Heart left ventricle (tissue), 16 donors: ENCODE data around the gene CCDC30. TPM values are rescaled to one million over a fixed set of nuclear protein-coding genes. Genes with fewer than 3 reads are reported as not detected.
A peak's percentile ranks its signal among the peaks of the same experiment; 100 is the strongest.

Experiments
- ATAC-seq, 4 donors: fragments of 200-7000 bp; cut with Tn5 transposase; one replicate each; pipeline ENCODE4 v1.9.1; 2020 to 2022; ENCODE audit warnings: moderate library complexity in 4 of 4, mild to moderate bottlenecking in 3 of 4, moderate number of reproducible peaks in 1 of 4
- DNase-seq, 5 donors: peaks; one replicate each; pipeline ENCODE4 v3.0.0-alpha.2; 2020
- H3K27ac ChIP-seq, 12 donors: fragments of 200-600 bp; sonication (generic) in 4 of 12; one replicate each; pipeline versions ENCODE4 v1.5.0 to v1.8.0; 2016 to 2022; ENCODE audit warnings: mild to moderate bottlenecking in 2 of 12
- H3K27me3 ChIP-seq, 9 donors: fragments of 200-600 bp; sonication (generic) in 2 of 9; one replicate each; pipeline versions ENCODE4 v1.5.1 to v1.8.0; 2016 to 2022; ENCODE audit warnings: mild to moderate bottlenecking in 3 of 9
- H3K36me3 ChIP-seq, 9 donors: fragments of 200-600 bp; sonication (generic) in 2 of 9; one replicate each; pipeline versions ENCODE4 v1.5.0 to v1.8.0; 2018 to 2022; ENCODE audit warnings: mild to moderate bottlenecking in 2 of 9
- H3K4me1 ChIP-seq, 12 donors: fragments of 200-600 bp; sonication (generic) in 4 of 12; one replicate each; pipeline versions ENCODE4 v1.5.0 to v1.8.0; 2016 to 2022; ENCODE audit warnings: mild to moderate bottlenecking in 3 of 12
- H3K4me3 ChIP-seq, 12 donors: fragments of 200-600 bp; sonication (generic) in 4 of 12; one replicate each; pipeline versions ENCODE4 v1.5.0 to v1.8.0; 2017 to 2022; ENCODE audit warnings: mild to moderate bottlenecking in 9 of 12, moderate library complexity in 4 of 12
- H3K9me3 ChIP-seq, 12 donors: fragments of 200-600 bp; sonication (generic) in 4 of 12; one replicate each; pipeline versions ENCODE4 v1.5.0 to v1.8.0; 2016 to 2022; ENCODE audit warnings: mild to moderate bottlenecking in 1 of 12
- POLR2A ChIP-seq, 2 donors: fragments of 450-650 bp; IDR thresholded peaks; one replicate each; pipeline ENCODE4 v1.6.1; 2017; ENCODE audit warnings: antibody characterized with exemption in 2 of 2, mild to moderate bottlenecking in 2 of 2, moderate library complexity in 2 of 2
- WGBS, 4 donors: extraction: QIAGEN DNeasy Blood & Tissue Kit in 2 of 4; methylation state at CpG; one replicate each; pipeline versions ENCODE4 v1.1.5 to v1.1.7; 2013 to 2018; 5-methylcytosine and 5-hydroxymethylcytosine counted together
- intact Hi-C, 10 donors: fragments of 100-400 bp; cut with DNase I; formaldehyde crosslinking; loops; one replicate each; pipeline versions ENCODE4 v1.11.1 to v1.14.2; 2022
- polyA plus RNA-seq, 2 donors: library from polyadenylated mRNA; stranded (reverse); fragments of 200-250 nt; gene quantifications; one replicate each; pipeline ENCODE4 v1.2.3, GENCODE V29; 2013
- total RNA-seq, 9 donors: library from RNA; depleted of rRNA in 2 of 9; stranded (reverse); fragments of >200 nt in 2 of 9; fragmentation: NEBNext Ultra II Directional in 3 of 9; extraction: Animal tissue kit (Norgen Biotek cat#: 25700) in 3 of 9; gene quantifications; one replicate each; pipeline versions ENCODE4 v1.1.0 to v1.2.4, GENCODE V29; 2016 to 2023
- TF ChIP-seq, protein P1 (sequence below), 12 donors: fragments of 200-600 bp; sonication (generic) in 4 of 12; IDR thresholded peaks; one replicate each; pipeline versions ENCODE4 v1.5.0 to v1.8.0; 2018 to 2022; ENCODE audit warnings: antibody characterized with exemption in 12 of 12, mild to moderate bottlenecking in 5 of 12
- donor health status: ischemic (EF 13 %, LVEDD 7.1; RV severe dilation, severe dysfunction).
- donor health status: healthy with polysubstance abuse.
- donor health status: DM: no; HTN: yes; CAD: no.
- donor health status: DM: no; HTN: no; CAD: no.
- donor health status: ischemic (EF 25% LVEDD 6.9; RV normal size, moderate dysfunction).
- donor health status: ischemic (EF 25% LVEDD 5.7; RV mildly dilated, moderate dysfunction).
- donor health status: healthy.
- donor health status: DM: yes; HTN: yes; CAD: no.
- donor health status: ischemic (EF 35%, LVEDD 5.7; RV mildly dilated, moderate dysfunction).
- donor health status: nonischemic (EF 11% LVEDD 7.7; RV severe dilation, severe dysfunction).
- donor health status: DM: yes; HTN: yes; CAD: no.
- donor health status: PGD.
- donor health status: ischemic (EF 29% LVEDD 5.4; RV normal size, mild dysfunction).
- donor health status: nonischemic (EF 23%, LVEDD 6.1; RV moderate dilation, normal function).

Gene CCDC30
- total and polyA plus RNA-seq, 11 donors, result 0.24 to 3.8 (median 1.6) TPM

DNA sequence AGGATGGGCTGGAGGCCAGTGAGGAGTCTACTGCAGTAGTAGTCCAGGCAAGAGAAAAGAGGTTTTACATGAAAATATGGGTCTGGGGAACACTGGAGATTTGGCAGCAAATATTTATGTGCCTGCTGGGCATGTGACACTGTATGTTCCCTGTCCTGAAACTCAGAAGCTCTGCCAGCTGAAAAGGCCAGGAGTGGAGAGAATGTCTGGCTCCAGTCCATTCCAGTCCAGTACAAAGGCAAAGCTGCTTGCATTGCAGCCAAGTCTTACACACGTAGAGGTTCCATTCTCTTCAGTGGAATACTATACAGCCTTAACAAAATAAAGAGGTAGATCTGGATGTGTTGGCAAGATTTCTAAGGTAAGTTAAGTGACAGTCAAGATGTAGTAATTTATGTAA, 211.6 kb downstream of the CCDC30 start:
- Histone ChIP-seq H3K27ac (peak overlapping the region; percentile 34 to 86 (median 70)), H3K4me3 (no peak overlapping the region), H3K4me1 (peaks cover 0 to 22% (median 3%) of the 10 kb centered on the region in 12 donors), H3K9me3 (no peaks in the 10 kb centered on the region), H3K27me3 (no peaks in the 10 kb centered on the region), H3K36me3 (peaks cover 0 to 50% (median 22%) of the 10 kb centered on the region in 9 donors)
- DNase-seq, result peak in 4 of 5 donors; percentile 56 to 69 (median 62)
- ATAC-seq, result peak; percentile 80 to 95 (median 89)
- intact Hi-C loops, result loop anchor here in 1 of 10 donors (10.0 kb wide), 1 partner anchor 90 kb away; the partner anchor contains the start of genes C1orf50 and P3H1
- TF ChIP-seq, protein P1, sequence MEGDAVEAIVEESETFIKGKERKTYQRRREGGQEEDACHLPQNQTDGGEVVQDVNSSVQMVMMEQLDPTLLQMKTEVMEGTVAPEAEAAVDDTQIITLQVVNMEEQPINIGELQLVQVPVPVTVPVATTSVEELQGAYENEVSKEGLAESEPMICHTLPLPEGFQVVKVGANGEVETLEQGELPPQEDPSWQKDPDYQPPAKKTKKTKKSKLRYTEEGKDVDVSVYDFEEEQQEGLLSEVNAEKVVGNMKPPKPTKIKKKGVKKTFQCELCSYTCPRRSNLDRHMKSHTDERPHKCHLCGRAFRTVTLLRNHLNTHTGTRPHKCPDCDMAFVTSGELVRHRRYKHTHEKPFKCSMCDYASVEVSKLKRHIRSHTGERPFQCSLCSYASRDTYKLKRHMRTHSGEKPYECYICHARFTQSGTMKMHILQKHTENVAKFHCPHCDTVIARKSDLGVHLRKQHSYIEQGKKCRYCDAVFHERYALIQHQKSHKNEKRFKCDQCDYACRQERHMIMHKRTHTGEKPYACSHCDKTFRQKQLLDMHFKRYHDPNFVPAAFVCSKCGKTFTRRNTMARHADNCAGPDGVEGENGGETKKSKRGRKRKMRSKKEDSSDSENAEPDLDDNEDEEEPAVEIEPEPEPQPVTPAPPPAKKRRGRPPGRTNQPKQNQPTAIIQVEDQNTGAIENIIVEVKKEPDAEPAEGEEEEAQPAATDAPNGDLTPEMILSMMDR (IDR thresholded peaks at IDR 0.05), result no peak
- no peak for TF ChIP-seq POLR2A (IDR thresholded peaks at IDR 0.05)
- 24 to 38% (median 33%) methylated on average over 1 of the region's 1 CpG for WGBS, 4 donors

DNA sequence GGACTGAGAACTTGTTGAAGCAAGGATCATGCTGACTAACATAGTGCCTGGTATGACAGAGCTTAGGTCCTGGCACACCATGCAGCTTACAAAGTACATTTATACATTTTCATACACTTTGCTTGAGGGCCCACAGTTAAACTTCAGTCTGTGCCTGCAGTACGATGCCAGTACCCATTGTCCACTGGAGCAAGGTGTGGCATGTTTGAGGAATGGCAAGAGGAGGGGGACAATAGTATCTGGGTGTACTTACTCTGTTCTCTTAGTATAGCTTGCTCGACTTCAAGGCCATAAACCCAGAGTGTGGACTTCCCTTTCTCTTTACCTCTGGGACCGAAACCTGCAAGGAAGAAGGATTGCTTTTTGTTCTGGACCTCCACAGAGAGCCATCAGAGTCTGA, 212.4 kb downstream of the CCDC30 start:
- intact Hi-C loops, result loop anchor here in 1 of 10 donors (10.0 kb wide), 1 partner anchor 89 kb away; the partner anchor contains the start of genes C1orf50 and P3H1
- ATAC-seq (no peak), DNase-seq (no peak)

DNA sequence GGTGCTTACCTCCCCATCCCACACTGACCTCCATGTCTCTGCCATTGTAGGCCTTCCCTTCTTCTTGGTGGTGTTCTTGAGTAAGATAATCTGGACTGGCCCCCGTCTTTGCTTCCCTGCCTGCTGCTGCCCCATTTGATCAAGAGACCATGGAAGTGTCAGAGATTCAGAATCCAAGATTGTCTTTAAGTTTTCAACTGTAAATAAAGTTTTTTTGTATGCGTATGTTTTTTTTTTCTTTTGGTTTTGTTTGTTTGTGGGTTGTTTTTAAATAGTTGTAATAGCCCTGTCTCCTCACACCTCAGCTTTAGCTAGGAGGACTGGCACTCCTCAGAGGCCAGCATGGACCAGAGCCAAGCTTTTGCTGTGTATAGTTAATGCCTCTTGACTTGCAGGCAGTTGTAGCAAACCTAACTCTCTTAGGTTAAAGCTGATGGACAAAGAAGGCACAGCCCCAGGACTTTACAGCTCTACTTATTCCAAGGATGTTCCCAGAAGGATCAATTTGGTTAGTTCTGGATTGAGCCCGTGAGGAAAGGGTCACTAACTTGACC, 213.5 kb downstream of the CCDC30 start:
- DNase-seq (peak in 3 of 5 donors; percentile 22 to 76 (median 59)), ATAC-seq (no peak)
- Histone ChIP-seq H3K27me3 (no peaks in the 10 kb centered on the region), H3K9me3 (no peaks in the 10 kb centered on the region), H3K4me3 (no peak overlapping the region), H3K4me1 (peaks cover 2 to 39% (median 14%) of the 10 kb centered on the region in 12 donors), H3K27ac (peak overlapping the region in 1 of 12 donors; percentile 8), H3K36me3 (peaks cover 0 to 31% (median 6%) of the 10 kb centered on the region in 9 donors)
- 72 to 77% (median 75%) methylated on average over 3 of the region's 3 CpGs for WGBS, 4 donors
- intact Hi-C loops, result loop anchor here in 1 of 10 donors (10.0 kb wide), 1 partner anchor 88 kb away; the partner anchor contains the start of genes C1orf50 and P3H1
- TF ChIP-seq, protein P1 (IDR thresholded peaks at IDR 0.05), result no peak
- no peak for TF ChIP-seq POLR2A (IDR thresholded peaks at IDR 0.05)

More for the DNA sequence above, 212.4 kb downstream of the CCDC30 start:
- WGBS, 4 donors, result 91 to 94% (median 92%) methylated on average over 3 of the region's 3 CpGs
- H3K27ac ChIP-seq, result peak overlapping the region in 1 of 12 donors; percentile 70
- no peak overlapping the region for H3K4me3 ChIP-seq
- TF ChIP-seq, protein P1 (IDR thresholded peaks at IDR 0.05), result no peak
- TF ChIP-seq POLR2A (IDR thresholded peaks at IDR 0.05), result no peak
- no peaks in the 10 kb centered on the region for H3K9me3 ChIP-seq
- peaks cover 0 to 28% (median 5%) of the 10 kb centered on the region in 12 donors for H3K4me1 ChIP-seq
- H3K36me3 ChIP-seq, result peaks cover 0 to 42% (median 14%) of the 10 kb centered on the region in 9 donors
- no peaks in the 10 kb centered on the region for H3K27me3 ChIP-seq

DNA sequence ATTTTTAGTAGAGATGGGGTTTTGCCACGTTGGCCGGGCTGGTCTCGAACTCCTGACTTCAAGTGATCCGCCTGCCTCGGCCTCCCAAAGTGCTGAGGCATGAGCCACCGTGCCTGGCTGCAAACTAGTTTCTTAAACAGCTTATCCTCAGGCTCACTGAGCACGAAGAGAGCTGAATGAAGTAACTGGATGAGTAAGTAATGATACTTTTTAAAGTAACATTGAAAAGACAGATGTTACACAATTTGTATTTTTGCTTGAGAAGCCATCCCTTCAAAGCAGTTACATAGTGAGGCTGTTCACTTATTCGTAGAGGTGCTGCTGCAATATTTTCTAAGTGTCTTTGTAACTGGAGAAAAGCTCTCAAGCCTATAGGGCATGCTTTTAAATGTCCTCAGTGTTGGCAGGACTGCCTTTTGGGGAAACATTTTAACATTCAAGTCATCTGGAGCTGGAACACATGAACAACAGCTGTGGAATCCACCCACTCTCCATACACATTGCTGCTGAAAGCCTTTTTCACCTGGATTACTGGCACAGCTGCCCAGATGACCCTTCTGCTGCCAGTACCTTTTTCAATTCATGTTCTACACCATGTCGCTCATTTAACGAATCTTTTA, 216.4 kb downstream of the CCDC30 start:
- Histone ChIP-seq H3K4me3 (no peak overlapping the region), H3K27ac (no peak overlapping the region), H3K9me3 (no peaks in the 10 kb centered on the region), H3K27me3 (no peaks in the 10 kb centered on the region), H3K36me3 (peaks cover 0 to 24% (median 9%) of the 10 kb centered on the region in 9 donors), H3K4me1 (peaks cover 8 to 44% (median 25%) of the 10 kb centered on the region in 12 donors)
- TF ChIP-seq, protein P1 (IDR thresholded peaks at IDR 0.05), result no peak
- TF ChIP-seq POLR2A (IDR thresholded peaks at IDR 0.05), result no peak
- intact Hi-C loops, result loop anchor here in 1 of 10 donors (10.0 kb wide), 1 partner anchor 85 kb away; the partner anchor contains the start of genes C1orf50 and P3H1
- no peak for DNase-seq
- ATAC-seq, result no peak
- 76 to 83% (median 83%) methylated on average over 10 of the region's 10 CpGs for WGBS, 4 donors
